DND-41 (cell line): Measurements from ENCODE around the gene RELL2.

Source experiments
- ATAC-seq: fragments of 200-7000 bp; cut with Tn5 transposase; 3 replicates; pipeline ENCODE4 v1.9.1; 2021; ENCODE audit warnings: low read depth; ENCODE audit not compliant: insufficient read depth
- DNase-seq: peaks from one replicate; pipeline ENCODE4 v3.0.0-alpha.2; 2020
- H2AFZ ChIP-seq: 2 replicates; pipeline ENCODE4 v1.6.0; 2012; ENCODE audit warnings: low read depth, low read length
- H3K27ac ChIP-seq: 2 replicates; pipeline ENCODE4 v1.5.1; 2012; ENCODE audit warnings: low read length, inconsistent platforms
- H3K27me3 ChIP-seq: fragments of 200-600 bp; sonication (generic); 2 replicates; pipeline ENCODE4 v1.6.0; 2012; ENCODE audit warnings: low read length, mild to moderate bottlenecking, inconsistent platforms; ENCODE audit not compliant: insufficient read depth, poor library complexity
- H3K36me3 ChIP-seq: 2 replicates; pipeline ENCODE4 v1.5.1; 2012; ENCODE audit warnings: low read length, inconsistent platforms; ENCODE audit not compliant: insufficient read depth
- H3K4me1 ChIP-seq: 2 replicates; pipeline ENCODE4 v1.5.1; 2012; ENCODE audit warnings: mild to moderate bottlenecking, low read length; ENCODE audit not compliant: insufficient read depth
- H3K4me2 ChIP-seq: 2 replicates; pipeline ENCODE4 v1.6.0; 2012; ENCODE audit warnings: mild to moderate bottlenecking, moderate library complexity, low read length, inconsistent platforms; ENCODE audit not compliant: insufficient read depth
- H3K4me3 ChIP-seq, 2 experiments: fragments of 200-600 bp in 1 of 2; shearing (Covaris generic) in 1 of 2; 2 replicates each; pipeline ENCODE4 v1.5.1; 2012 to 2016; ENCODE audit warnings: inconsistent platforms in 2 of 2, low read length in 2 of 2, mild to moderate bottlenecking in 2 of 2, low read depth in 1 of 2, moderate library complexity in 1 of 2
- H3K79me2 ChIP-seq: 2 replicates; pipeline ENCODE4 v1.6.0; 2012; ENCODE audit warnings: low read length, inconsistent platforms; ENCODE audit not compliant: insufficient read depth
- H3K9ac ChIP-seq: 2 replicates; pipeline ENCODE4 v1.6.0; 2012; ENCODE audit warnings: low read depth, mild to moderate bottlenecking, inconsistent platforms, low read length, moderate library complexity
- H3K9me3 ChIP-seq: 2 replicates; pipeline ENCODE4 v1.5.1; 2012; ENCODE audit warnings: low read length, moderate library complexity, mild to moderate bottlenecking, inconsistent platforms; ENCODE audit not compliant: insufficient read depth, severe bottlenecking
- H4K20me1 ChIP-seq: 2 replicates; pipeline ENCODE4 v1.6.0; 2012; ENCODE audit warnings: low read length; ENCODE audit not compliant: insufficient read depth
- EZH2 ChIP-seq: IDR thresholded peaks from 3 replicates; pipeline ENCODE4 v1.6.1; 2012; ENCODE audit warnings: borderline replicate concordance, low read depth, mild to moderate bottlenecking, moderate library complexity, low read length, inconsistent platforms; ENCODE audit not compliant: severe bottlenecking
- TF ChIP-seq, protein P1 (sequence below): IDR thresholded peaks from 2 replicates; pipeline ENCODE4 v1.5.1; 2012; ENCODE audit warnings: borderline replicate concordance, low read length, moderate library complexity, mild to moderate bottlenecking; ENCODE audit not compliant: poor library complexity, severe bottlenecking; ENCODE audit errors: extremely low read depth

The RELL2 gene

DNA sequence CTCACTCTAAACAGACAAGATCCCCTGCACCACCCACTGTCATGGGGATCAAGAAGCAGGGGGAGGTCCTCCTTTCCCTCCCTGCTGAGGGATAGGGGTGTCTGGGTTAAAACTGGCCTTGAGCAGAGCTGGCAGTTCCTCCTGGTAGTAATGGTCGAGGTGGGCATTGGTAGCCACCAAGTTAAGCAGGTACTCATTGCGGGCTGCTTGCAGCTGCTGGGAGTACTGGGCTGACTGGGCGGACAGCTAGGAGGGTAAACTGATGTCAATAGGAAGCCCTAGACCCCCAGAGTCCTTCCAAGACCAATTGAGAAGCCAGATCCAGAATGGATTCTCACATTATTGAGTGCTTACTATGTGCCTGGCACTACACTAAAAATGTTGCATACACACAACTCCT is 11.1 kb downstream of the RELL2 start:
- Histone ChIP-seq H4K20me1 (no peaks in the 10 kb centered on the region), H3K4me2 (no peak overlapping the region), H3K9ac (no peak overlapping the region), H3K79me2 (no peaks in the 10 kb centered on the region), H3K27ac (no peak overlapping the region), H3K9me3 (no peaks in the 10 kb centered on the region), H3K4me3 (no peak overlapping the region), H3K4me1 (no peaks in the 10 kb centered on the region), H2AFZ (no peak overlapping the region), H3K36me3 (no peaks in the 10 kb centered on the region), H3K27me3 (peaks cover 4% of the 10 kb centered on the region)
- no peak for ATAC-seq
- no peak for DNase-seq
- TF ChIP-seq, protein P1, sequence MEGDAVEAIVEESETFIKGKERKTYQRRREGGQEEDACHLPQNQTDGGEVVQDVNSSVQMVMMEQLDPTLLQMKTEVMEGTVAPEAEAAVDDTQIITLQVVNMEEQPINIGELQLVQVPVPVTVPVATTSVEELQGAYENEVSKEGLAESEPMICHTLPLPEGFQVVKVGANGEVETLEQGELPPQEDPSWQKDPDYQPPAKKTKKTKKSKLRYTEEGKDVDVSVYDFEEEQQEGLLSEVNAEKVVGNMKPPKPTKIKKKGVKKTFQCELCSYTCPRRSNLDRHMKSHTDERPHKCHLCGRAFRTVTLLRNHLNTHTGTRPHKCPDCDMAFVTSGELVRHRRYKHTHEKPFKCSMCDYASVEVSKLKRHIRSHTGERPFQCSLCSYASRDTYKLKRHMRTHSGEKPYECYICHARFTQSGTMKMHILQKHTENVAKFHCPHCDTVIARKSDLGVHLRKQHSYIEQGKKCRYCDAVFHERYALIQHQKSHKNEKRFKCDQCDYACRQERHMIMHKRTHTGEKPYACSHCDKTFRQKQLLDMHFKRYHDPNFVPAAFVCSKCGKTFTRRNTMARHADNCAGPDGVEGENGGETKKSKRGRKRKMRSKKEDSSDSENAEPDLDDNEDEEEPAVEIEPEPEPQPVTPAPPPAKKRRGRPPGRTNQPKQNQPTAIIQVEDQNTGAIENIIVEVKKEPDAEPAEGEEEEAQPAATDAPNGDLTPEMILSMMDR, result no peak
- TF ChIP-seq EZH2, result no peak

DNA sequence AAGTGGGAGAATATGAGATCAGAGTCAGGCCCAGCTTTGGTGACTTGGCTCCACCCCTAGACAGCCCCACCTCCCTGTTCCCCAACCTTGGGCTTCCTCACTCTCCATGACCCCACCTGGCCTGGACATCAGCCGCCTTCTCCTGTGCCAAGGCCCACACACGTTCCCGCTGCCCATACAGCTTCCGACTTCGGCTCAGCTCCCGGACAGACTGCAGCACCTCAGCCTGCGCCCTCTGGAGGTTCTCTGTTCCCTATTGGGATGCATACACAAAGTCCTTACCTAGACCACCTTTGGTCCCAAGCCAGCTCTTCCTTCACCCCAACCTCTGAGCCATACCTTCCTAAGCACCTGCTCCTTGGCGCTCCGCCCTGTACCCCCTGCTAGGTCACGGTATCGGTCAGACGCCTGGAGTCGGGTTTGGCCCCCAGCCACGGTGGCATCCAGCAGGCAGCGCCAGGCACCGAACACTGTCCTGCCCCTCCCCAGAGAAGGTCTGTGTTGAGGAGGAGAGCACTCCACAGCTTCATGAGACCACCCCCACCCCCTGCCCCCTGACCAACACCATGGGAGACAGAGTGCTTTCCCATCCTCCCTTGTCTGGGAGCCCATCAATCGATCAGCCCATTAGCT is 12.4 kb downstream of the RELL2 start:
- Histone ChIP-seq H4K20me1 (no peaks in the 10 kb centered on the region), H3K27ac (no peak overlapping the region), H3K4me1 (no peaks in the 10 kb centered on the region), H3K79me2 (no peaks in the 10 kb centered on the region), H2AFZ (no peak overlapping the region), H3K4me3 (no peak overlapping the region), H3K4me2 (no peak overlapping the region), H3K9me3 (no peaks in the 10 kb centered on the region), H3K27me3 (peaks cover 4% of the 10 kb centered on the region), H3K36me3 (no peaks in the 10 kb centered on the region), H3K9ac (no peak overlapping the region)
- no peak for TF ChIP-seq EZH2
- TF ChIP-seq, protein P1, result no peak
- ATAC-seq, result no peak
- no peak for DNase-seq

DNA sequence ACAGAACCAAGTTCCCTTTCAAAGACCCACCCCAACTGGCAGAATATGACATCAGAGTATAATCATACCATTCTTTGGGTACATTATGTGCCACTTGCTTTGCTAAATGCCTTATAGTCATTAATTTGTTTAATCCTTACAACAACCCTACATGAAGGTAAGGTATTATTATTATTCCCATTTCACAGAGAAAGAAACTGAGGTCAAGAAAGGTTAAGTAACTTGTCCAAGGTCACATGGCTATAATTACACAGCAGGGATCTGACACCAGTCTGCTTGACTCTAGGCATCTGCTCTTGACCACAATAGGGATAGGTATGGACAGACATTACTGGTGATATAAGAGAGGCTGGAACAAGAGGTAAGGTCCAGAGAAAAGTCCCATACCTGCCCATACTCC is 13.2 kb downstream of the RELL2 start:
- Histone ChIP-seq H3K4me1 (no peaks in the 10 kb centered on the region), H3K79me2 (no peaks in the 10 kb centered on the region), H3K9me3 (no peaks in the 10 kb centered on the region), H3K9ac (no peak overlapping the region), H3K27me3 (peaks cover 4% of the 10 kb centered on the region), H3K4me2 (no peak overlapping the region), H3K4me3 (no peak overlapping the region), H3K36me3 (no peaks in the 10 kb centered on the region), H4K20me1 (no peaks in the 10 kb centered on the region), H2AFZ (no peak overlapping the region), H3K27ac (no peak overlapping the region)
- TF ChIP-seq, protein P1, result no peak
- TF ChIP-seq EZH2, result no peak
- no peak for DNase-seq
- ATAC-seq, result no peak
